ENCODE data around the gene PSMD2.

PSMD2 gene

GRCh38 chr3:184354121-184354728 lies 55.2 kb downstream of the PSMD2 start:
- peak; percentile 83 for DNase-seq (ENCODE audit: low spot score)

GRCh38 chr3:184354754-184355153 lies 55.7 kb downstream of the PSMD2 start:
- TF ChIP-seq, protein P1, sequence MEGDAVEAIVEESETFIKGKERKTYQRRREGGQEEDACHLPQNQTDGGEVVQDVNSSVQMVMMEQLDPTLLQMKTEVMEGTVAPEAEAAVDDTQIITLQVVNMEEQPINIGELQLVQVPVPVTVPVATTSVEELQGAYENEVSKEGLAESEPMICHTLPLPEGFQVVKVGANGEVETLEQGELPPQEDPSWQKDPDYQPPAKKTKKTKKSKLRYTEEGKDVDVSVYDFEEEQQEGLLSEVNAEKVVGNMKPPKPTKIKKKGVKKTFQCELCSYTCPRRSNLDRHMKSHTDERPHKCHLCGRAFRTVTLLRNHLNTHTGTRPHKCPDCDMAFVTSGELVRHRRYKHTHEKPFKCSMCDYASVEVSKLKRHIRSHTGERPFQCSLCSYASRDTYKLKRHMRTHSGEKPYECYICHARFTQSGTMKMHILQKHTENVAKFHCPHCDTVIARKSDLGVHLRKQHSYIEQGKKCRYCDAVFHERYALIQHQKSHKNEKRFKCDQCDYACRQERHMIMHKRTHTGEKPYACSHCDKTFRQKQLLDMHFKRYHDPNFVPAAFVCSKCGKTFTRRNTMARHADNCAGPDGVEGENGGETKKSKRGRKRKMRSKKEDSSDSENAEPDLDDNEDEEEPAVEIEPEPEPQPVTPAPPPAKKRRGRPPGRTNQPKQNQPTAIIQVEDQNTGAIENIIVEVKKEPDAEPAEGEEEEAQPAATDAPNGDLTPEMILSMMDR (IDR thresholded peaks at IDR 0.05; ENCODE audit: extremely low read depth, missing control alignments), result no peak
- DNase-seq (ENCODE audit: low spot score), result no peak

More at GRCh38 chr3:184354121-184354728, 55.2 kb downstream of the PSMD2 start:
- TF ChIP-seq, protein P1 (IDR thresholded peaks at IDR 0.05; ENCODE audit: extremely low read depth, missing control alignments), result peak; percentile 50

GRCh38 chr3:184355261-184356040 lies 56.4 kb downstream of the PSMD2 start:
- no peak for DNase-seq (ENCODE audit: low spot score)
- TF ChIP-seq, protein P1 (IDR thresholded peaks at IDR 0.05; ENCODE audit: extremely low read depth, missing control alignments), result no peak

GRCh38 chr3:184357248-184358123 lies 58.4 kb downstream of the PSMD2 start:
- no peak for DNase-seq (ENCODE audit: low spot score)
- TF ChIP-seq, protein P1 (IDR thresholded peaks at IDR 0.05; ENCODE audit: extremely low read depth, missing control alignments), result no peak

DNA sequence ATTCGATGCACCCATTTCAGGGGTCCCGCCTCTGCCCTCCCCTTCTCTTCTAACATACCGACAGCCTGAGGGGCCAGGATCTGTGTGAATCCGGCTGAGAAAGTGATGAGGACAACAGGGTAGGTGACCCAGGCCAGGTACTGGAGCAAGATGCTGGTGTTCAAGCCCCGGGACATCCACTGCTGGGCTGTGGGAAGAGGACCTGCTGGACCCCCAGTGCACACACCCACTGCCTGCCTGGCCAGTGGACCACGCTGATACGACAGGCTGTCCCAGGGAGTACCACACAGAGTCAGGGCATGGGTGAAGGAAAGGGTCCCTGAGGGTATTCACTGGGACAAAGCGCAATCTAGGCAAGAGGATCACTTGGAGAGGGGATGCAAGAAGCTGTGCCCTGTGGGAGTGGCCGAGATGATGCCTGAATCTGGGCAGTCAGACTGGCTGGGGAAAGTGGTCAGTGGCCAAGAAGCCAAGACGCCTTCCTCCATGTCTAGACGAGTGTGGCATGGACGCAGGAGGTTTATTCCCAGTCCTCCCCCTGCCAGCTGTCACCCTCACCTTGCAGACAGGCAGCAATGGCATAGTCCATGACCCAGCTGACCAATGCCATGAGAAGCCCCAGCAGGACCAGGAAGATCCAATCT lies 59.2 kb downstream of the PSMD2 start:
- DNase-seq (ENCODE audit: low spot score), result no peak
- TF ChIP-seq, protein P1 (IDR thresholded peaks at IDR 0.05; ENCODE audit: extremely low read depth, missing control alignments), result no peak
